Measurements from ENCODE around the gene GPX7.

GPX7 gene

DNA sequence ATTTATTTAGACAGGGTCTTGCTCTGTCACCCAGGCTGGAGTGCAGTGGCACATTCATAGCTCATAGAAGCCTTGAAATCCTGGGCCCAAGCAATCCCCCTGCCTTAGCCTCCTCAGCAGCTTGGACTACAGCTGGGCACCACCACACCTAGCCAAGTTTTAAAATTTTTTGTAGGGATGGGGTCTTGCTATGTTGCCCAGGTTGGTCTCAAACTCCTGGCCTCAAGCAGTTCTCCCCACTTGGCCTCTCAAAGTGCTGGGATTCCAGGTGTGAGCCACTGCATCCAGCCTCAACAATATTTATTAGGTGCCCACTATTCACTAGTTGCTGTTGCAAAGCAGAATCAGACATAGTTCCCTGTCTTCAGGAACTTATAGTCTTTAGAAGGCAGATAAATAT, 14.1 kb upstream of the GPX7 start:
- DNase-seq (ENCODE audit: low read depth, low spot score) = no peak

GRCh38 chr1:52588535-52588934, 13.6 kb upstream of the GPX7 start:
- no peak for DNase-seq (ENCODE audit: low read depth, low spot score)

DNA sequence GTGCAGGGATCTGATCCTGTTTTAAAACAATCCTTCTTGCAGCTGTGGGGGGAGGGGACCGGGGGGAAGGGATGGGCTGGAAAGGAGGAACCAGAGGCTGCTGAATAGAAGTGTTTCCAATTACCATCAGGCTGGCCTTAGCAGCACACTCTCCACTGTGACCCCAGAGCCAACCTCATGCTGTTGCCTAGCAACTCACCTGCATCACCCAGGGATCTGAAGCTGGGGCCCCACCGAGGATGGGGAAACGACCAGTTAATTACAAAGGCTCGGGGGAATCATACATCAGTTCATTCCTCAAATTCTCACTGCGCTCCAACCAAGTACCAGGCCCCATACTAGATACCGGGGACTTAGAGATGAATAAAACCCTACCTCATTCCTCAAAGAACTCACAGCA, 11.9 kb upstream of the GPX7 start:
- DNase-seq (ENCODE audit: low read depth, low spot score) = peak; percentile 19

- DNase-seq (ENCODE audit: low read depth, low spot score) = no peak
These were observed 9.4 kb upstream of the GPX7 start for GRCh38 chr1:52592637-52593323.

GRCh38 chr1:52593495-52593894, 8.7 kb upstream of the GPX7 start:
- no peak for DNase-seq (ENCODE audit: low read depth, low spot score)

- no peak for DNase-seq (ENCODE audit: low read depth, low spot score)
These were observed 7.1 kb upstream of the GPX7 start for GRCh38 chr1:52595061-52595460.

GRCh38 chr1:52597912-52598311, 4.3 kb upstream of the GPX7 start:
- no peak for DNase-seq (ENCODE audit: low read depth, low spot score)

DNA sequence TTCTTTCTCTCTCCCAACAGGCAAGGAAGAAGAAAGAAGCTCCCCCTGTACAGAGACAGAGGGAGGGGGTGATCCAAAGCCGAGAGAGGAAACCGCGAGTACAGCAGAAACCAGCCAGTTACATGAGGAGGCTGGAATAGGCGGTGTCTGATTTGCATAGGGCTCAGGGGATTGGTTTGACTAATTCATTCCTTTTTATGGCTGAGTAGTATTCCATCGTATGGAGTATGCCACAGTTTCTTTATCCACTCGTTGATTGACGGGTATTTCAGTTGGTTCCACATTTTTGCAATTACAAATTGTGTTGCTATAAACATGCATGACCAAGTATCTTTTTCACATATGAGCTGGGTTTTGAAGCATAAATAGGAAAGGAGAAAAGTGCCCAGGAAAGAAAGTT, 3.4 kb upstream of the GPX7 start:
- no peak for DNase-seq (ENCODE audit: low read depth, low spot score)

DNA sequence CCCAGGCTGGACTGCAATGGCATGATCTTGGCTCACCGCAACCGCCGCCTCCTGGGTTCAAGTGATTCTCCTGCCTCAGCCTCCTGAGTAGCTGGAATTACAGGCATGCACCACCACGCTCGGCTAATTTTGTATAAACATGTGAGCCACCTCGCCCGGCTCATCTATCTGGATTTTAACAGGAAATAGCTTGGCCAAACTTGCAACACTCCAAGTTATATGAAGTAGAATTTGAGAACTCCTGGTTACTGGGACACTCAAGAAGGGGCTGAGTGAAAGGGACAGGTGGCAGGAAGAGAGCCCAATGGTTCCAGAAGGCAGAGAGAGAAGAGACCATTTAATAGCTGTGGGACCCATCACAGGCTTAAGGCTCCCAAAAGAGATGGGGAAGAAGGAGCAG, 2.9 kb upstream of the GPX7 start:
- DNase-seq (ENCODE audit: low read depth, low spot score) = no peak

DNA sequence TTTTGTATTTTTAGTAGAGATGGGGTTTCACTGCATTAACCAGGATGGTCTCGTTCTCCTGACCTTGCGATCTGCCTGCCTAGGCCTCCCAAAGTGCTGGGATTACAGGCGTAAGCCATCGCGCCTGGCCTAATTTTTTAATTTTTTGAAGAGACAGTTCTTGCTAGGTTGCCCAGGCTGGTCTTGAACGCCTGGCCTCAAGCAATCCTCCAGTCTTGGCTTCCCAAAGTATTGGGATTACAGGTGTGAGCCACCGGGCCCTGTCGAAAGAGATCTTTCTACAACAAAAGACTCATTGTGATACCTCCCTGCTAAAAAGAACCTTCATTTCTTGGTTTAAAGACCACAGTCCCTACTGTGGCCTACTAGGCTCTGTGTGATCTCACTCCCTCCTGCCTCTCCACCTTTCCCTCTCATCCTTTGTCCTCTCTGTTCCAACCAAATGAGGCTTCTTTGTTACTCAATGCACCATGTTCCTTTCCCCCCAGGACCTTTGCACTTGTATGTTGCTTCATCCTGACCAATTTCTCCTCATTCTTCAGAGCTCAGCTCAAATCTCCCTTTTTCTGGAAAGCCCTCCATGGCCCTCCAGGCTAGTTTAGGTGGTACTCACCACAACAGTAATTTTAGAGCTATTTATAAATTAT, 1.5 kb upstream of the GPX7 start:
- no peak for DNase-seq (ENCODE audit: low read depth, low spot score)

DNA sequence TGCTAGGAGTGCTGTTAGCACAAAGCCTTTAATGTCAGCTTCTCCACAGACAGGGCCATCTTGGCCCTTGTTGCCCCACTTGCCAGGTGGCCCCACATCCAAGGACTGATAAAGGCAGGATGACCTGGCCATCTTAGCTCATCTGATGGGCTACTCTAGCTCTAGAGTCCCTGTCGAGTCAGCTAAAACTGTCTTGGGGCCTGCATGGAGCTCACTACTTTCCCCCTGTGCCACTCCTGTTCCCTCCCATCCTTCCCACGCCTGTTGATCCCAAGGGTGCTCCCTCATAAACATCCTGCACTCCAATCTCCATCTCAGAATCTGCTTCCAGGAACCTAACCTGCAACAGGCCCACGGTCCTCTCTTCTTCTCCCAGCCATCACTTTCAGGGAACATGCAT, 652 bp upstream of the GPX7 start:
- no peak for DNase-seq (ENCODE audit: low read depth, low spot score)

DNA sequence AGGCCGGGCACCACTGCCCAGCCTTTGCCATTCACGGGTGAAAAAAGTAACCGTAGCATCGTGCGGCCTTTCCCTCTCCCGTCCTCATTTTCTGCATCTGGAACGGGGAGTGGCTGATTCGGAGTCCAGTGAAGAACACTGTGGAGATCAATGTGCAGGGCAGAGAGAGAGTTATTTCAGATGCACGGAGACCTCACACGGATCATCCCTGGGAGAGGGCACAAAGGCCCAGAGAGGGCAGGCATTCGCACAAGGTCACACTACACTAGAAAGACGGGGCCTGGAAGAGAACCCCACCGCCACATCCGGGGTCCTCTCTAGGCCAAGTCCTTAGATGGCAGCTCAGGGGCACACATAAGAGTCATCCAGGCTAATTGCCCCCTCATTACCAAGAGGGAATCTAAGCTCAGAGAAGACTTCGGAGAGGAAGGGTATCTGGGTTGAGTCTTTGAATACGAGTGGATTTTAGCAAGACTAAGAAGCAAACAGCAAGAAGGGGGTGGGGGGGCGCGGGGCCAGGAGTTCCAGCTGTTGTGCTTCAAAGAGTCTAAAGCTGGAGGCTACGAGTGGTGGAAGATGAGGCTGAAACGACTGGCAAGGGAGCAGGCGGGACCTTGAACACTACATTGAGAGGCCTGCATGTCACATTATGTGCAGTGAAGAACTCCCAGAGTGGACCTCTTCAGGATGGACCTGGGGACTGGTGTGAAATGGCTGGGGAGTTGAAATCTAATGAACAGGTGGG, 857 bp downstream of the GPX7 start:
- DNase-seq (ENCODE audit: low read depth, low spot score) = peak; percentile 16

DNA sequence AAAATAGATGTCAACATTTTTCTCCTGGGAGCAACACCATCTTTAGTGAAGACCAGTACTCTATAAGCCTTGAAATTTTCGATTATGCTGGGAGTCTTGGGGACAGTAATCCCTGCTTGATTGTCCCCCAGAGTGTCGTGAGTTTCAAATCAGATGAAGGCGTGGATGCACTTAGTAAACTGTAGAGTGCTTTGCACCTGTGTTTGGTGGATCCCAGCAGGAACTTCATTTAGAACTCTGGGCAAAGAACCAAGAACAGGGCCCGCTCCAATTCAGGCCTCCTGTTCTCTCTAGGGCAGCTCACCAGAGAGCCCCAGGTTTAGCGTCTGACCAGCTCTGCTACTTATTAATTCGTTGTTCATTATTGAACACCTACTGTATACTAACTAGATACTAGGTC, 1.5 kb downstream of the GPX7 start:
- DNase-seq (ENCODE audit: low read depth, low spot score) = no peak

- DNase-seq (ENCODE audit: low read depth, low spot score) = no peak
These were observed 2.0 kb downstream of the GPX7 start for GRCh38 chr1:52604063-52604770.

GRCh38 chr1:52613636-52614373, 11.6 kb downstream of the GPX7 start:
- no peak for DNase-seq (ENCODE audit: low read depth, low spot score)

DNA sequence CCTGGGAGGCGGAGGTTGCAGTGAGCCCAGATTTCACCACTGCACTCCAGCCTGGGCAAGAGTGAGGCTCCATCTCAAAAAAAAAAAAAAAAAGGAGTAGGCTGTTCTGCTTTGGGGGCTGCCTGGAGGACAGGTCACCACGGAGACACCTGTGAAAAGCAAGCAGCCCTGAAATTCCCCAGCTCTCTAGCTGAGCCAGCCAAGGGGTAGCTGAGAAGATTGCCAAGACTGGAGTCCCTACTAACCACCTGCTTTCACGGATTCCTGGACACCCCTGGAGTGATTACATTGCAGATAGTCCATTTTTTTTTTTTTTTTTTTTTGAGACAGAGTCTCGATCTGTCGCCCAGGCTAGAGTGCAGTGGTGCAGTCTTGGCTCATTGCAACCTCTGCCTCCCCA, 12.5 kb downstream of the GPX7 start:
- no peak for DNase-seq (ENCODE audit: low read depth, low spot score)

DNA sequence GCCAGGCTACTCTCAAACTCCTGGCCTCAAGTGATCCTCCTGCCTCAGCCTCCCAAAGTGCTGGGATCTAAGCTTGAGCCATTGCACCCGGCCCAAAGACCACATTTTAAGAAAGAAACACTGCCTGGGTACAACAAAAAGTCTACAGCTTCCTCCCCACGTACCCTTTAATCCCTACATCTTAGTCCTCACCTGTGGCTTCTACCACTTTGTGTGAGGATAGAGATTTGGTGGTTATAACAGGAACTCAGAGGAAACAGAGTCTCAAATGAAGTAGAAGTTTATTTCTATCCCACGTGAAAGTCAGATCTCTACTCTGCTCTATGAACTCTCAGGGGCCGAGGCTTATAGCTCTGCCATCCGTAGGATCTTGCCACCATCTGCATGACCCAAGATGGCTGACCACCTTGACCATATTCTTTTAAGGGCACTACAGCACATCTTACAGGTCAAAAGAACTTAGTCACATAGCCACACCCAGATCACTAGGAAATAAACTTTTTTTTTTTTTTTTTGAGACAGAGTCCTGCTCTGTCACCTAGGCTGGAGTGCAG, 13.4 kb downstream of the GPX7 start:
- DNase-seq (ENCODE audit: low read depth, low spot score) = no peak

DNA sequence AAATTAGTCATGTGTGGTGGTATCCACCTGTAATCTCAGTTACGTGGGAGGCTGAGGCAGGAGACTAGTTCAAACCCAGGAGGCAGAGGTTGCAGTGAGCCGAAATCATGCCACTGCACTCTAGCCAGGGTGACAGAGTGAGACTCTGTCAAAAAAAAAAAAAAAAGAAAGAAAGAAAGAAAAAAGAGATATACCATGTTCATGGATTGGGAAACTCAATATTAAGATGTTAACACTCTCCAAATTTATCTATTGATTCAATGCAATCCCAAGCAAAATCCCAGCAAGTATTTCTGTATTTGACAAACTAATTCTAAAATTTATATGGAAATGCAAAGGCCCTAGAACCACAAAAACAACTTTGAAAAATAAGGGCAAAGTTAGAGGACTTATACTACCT, 19.8 kb downstream of the GPX7 start:
- DNase-seq (ENCODE audit: low read depth, low spot score) = no peak

DNA sequence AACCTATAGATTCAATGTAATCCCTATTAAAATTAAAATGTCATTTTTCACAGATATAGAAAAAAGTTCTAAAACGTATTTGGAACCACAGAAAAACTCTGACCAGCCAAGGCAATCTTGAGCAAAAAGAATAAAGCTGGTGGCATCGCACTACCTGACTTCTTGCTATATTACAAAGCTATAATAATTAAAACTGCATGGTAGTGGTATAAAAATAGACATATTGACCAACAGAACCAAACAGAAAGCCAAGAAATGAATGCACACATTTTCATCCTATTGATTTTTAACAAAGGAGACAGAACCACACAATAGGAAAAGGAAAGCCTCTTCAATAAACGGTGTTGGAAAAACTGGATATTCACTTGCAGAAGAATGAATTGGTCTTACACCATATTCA, 21.6 kb downstream of the GPX7 start:
- no peak for DNase-seq (ENCODE audit: low read depth, low spot score)

DNA sequence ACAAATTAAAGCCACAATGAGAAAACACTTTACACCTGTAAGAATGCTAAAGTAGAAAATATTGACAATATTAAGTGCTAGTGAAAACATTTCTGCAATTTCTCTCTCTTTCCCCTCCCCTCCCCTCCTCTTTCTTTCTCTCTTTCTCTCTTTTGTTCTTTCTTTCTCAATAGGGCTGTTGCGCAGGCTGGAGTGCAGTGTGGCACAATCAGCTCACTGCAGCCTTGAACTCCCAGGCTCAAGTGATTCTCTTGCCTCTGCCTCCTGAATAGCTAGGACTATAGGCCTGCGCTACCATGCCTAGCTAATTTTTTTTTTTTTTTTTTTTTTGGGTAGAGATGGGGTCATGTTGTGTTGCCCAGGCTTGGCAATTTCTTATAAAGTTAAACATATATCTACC, 24.9 kb downstream of the GPX7 start:
- no peak for DNase-seq (ENCODE audit: low read depth, low spot score)

GRCh38 chr1:52628614-52629324, 26.6 kb downstream of the GPX7 start:
- no peak for DNase-seq (ENCODE audit: low read depth, low spot score)
